T-helper 2 cell treated with Interferon-gamma antibody and Interleukin-4, amounts not matched to agents 5 μg/mL and 100 μg/mL, for 36 hours (primary cell): ENCODE measurements around the gene RAB22A.

Experiments
- DNase-seq: peaks from one replicate; pipeline ENCODE4 v3.0.0; 2021; ENCODE audit warnings: low spot score
- H3K27ac Mint-ChIP-seq: one replicate; pipeline ENCODE4 v1.8.0; 2021; ENCODE audit warnings: mild to moderate bottlenecking, mixed read lengths
- H3K27me3 Mint-ChIP-seq: one replicate; pipeline ENCODE4 v1.8.0; 2021; ENCODE audit warnings: low read depth, mixed read lengths
- H3K36me3 Mint-ChIP-seq: one replicate; pipeline ENCODE4 v1.8.0; 2021; ENCODE audit warnings: low read depth, mixed read lengths
- H3K4me1 Mint-ChIP-seq: one replicate; pipeline ENCODE4 v1.8.0; 2021; ENCODE audit warnings: low read depth, mixed read lengths
- H3K4me3 Mint-ChIP-seq: one replicate; pipeline ENCODE4 v1.8.0; 2022; ENCODE audit warnings: mild to moderate bottlenecking, moderate library complexity, mixed read lengths
- H3K9me3 Mint-ChIP-seq: one replicate; pipeline ENCODE4 v1.8.0; 2021; ENCODE audit warnings: mixed read lengths

Gene RAB22A

DNA sequence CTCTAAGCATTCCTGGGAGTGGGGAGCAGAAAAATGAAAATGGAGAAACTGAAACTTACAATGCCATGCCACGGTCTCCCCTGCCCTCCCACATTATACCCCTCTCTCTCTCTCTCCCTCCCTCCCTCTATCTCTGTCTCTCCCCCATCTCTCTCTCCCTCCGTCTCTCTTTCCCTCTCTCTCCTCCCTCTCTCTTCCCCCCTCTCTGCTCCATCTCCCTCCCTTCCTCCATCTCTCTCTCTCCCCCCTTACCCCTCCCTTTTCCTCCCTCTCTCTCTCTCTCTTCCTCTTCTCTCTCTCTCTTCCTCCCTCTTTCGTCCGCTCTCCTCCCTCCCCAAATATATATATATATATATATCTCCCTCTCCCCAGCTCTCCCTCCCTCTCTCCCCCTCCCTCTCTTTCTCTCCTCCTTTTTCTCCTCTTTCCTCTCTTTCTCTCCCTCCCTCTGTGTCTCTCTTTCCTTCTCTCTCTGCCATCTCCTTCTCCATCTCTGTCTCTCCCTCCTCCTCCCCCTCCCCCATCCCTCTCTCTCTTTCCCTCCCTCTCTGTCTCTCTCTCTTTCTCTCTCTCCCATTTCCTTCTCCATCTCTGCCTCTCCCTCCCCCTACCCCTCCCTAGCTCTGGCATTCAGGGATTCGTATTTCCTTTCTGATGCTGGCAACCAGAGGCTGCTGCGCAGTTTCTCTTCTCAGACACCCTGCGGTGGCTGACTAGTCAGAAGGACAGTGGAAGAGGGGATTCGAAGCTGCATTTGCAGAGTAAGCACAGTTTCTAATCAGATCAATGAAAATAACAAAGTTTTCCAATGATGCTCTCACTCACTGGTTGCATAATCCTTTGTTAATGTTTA, 65.6 kb downstream of the RAB22A start:
- H3K36me3 Mint-ChIP-seq = no peaks in the 10 kb centered on the region
- no peak overlapping the region for H3K4me3 Mint-ChIP-seq
- no peaks in the 10 kb centered on the region for H3K4me1 Mint-ChIP-seq
- H3K27ac Mint-ChIP-seq = no peak overlapping the region
- H3K27me3 Mint-ChIP-seq = peaks cover 24% of the 10 kb centered on the region
- DNase-seq = no peak
- no peaks in the 10 kb centered on the region for H3K9me3 Mint-ChIP-seq

DNA sequence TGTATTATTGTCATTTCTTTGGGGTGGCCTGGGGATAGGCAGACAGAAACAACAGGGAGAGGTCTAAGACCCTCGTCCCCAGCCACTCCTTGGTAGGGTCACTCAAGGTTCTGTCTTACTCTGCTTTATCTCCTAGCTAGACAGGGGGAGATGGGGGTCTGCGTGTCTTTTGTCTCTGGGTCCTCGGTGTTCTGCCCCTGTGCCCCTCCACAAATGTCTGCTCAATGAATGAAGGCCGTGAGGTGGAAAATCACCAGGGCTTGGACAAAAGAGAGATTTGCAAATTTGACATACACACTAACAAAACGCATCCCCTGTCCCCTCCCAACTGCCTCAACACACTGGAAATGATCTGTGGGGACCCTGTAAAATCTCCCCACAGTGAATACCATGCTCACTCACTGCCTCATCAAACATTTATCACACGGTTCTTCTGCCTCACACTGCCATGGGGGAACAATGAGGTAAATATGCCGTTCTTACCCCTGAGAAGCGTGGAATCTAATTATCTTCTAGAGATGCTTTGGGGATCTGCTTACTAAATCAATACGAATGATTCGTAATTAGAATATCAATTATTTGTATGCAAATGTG, 66.3 kb downstream of the RAB22A start:
- H3K27ac Mint-ChIP-seq = no peak overlapping the region
- H3K4me1 Mint-ChIP-seq = no peaks in the 10 kb centered on the region
- DNase-seq = no peak

DNA sequence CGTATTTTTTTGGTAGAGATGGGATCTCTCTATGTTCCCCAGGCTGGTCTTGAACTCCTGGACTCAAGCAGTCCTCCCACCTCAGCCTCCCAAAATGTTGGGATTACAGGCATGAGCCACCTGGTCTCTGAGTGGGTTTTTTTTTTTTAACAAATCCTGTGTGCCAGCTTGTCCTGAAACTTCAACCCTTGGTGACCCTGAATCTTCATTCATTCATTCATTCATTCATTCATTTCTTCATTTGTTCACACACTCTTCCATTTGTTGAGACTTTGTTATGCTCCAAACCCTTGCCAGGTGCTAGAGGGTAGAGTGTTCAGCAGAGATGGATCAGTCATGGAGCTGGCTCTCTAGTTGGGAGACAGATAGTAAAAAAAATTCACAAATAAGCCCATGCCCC, 67.5 kb downstream of the RAB22A start:
- peaks cover 14% of the 10 kb centered on the region for H3K9me3 Mint-ChIP-seq
- H3K27ac Mint-ChIP-seq = no peak overlapping the region
- H3K4me1 Mint-ChIP-seq = no peaks in the 10 kb centered on the region
- no peak overlapping the region for H3K4me3 Mint-ChIP-seq
- H3K36me3 Mint-ChIP-seq = no peaks in the 10 kb centered on the region
- peaks cover 28% of the 10 kb centered on the region for H3K27me3 Mint-ChIP-seq
- DNase-seq = no peak

More for the DNA sequence above, 66.3 kb downstream of the RAB22A start:
- Mint-ChIP-seq H3K27me3 (peaks cover 26% of the 10 kb centered on the region), H3K36me3 (no peaks in the 10 kb centered on the region), H3K4me3 (no peak overlapping the region), H3K9me3 (peaks cover 2% of the 10 kb centered on the region)

DNA sequence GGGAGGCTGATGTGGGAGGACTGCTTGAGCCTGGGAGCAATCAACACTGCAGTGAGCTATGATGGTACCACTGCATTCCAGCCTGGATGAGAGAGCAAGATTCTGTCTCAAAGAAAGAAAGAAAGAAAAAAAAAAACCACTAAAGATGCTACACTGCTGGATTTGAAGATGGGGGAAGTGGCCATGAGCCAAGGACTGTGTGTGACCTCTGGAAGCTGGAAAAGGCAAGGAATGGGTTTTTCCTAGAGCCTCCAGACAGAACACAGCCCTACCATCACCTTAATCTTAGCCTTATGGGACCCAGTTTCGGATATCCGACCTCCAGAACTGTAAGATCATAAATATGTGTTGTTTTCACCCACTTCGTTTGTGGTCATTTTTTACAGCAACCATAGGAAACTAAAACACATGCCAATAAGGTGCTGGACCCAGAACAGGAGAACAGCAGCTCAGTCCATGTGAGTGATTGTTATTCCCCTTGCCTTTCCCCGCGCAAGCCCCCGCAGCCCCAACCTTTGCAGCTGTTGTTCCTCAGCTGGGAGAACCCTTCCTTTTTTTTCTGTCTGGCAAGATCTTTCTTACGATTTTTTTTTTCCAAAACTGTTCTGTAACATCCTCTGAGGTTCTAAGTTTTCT, 68.4 kb downstream of the RAB22A start:
- H3K4me3 Mint-ChIP-seq = no peak overlapping the region
- H3K36me3 Mint-ChIP-seq = no peaks in the 10 kb centered on the region
- peaks cover 28% of the 10 kb centered on the region for H3K27me3 Mint-ChIP-seq
- no peaks in the 10 kb centered on the region for H3K4me1 Mint-ChIP-seq
- peaks cover 14% of the 10 kb centered on the region for H3K9me3 Mint-ChIP-seq
- DNase-seq = no peak
- H3K27ac Mint-ChIP-seq = no peak overlapping the region

DNA sequence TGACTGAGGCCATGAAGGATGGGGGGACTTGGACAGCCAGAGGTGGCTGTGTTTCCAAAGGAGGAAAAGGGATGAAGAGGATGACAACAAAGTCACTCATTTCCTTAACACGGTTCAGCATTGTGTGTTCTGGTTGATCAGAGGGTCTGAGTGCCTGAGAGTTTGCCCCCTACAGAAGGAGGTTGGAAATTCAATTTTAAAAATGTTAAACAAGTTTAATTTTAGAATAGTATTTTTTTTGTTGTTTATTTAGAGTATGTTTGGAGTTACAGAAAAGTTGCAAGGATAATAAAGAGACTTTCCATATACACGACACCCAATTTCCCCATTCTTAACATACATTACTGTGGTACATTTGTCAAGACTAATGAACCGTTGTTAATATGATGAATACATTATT, 69.2 kb downstream of the RAB22A start:
- Mint-ChIP-seq H3K4me1 (no peaks in the 10 kb centered on the region), H3K27me3 (peaks cover 28% of the 10 kb centered on the region), H3K36me3 (no peaks in the 10 kb centered on the region), H3K4me3 (no peak overlapping the region), H3K9me3 (peaks cover 14% of the 10 kb centered on the region), H3K27ac (no peak overlapping the region)
- DNase-seq = no peak

DNA sequence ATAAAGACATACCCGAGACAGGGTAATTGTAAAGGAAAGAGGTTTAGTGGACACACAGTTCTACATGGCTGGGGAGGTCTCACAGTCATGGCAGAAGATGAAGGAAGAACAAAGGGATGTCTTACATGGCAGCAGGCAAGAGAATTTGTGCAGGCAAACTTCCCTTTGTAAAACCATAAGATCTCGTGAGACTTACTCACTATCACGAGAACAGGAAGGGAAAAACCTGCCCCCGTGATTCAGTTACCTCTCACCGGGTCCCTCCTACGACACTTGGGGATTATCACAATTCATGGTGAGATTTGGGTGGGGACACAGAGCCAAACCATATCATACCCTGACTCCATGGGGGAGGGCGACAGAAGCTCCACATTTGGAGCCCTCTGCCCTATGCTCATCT, 72.1 kb downstream of the RAB22A start:
- Mint-ChIP-seq H3K4me3 (no peak overlapping the region), H3K27ac (no peak overlapping the region), H3K4me1 (no peaks in the 10 kb centered on the region), H3K36me3 (no peaks in the 10 kb centered on the region), H3K9me3 (peaks cover 14% of the 10 kb centered on the region), H3K27me3 (peaks cover 26% of the 10 kb centered on the region)
- DNase-seq = no peak

DNA sequence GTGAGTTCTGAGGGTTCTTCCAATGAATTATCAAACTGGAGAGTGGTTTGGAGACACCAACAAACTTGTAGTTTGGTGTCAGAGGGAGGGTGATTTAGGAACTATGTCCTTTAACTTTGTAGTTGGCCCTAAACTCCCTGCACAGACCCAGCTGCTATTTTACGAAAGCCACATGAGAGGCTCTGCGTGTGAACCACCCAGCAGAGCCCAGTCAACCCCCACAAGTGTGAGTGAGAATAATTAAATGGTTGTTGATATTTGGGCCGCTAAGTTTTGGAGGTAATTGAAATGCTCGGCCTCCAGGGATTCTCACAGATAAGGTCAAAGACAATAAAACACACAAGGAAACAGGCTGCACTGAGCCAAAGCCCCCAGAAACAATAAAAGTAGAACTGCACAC, 72.6 kb downstream of the RAB22A start:
- Mint-ChIP-seq H3K27me3 (peaks cover 28% of the 10 kb centered on the region), H3K36me3 (no peaks in the 10 kb centered on the region), H3K4me3 (no peak overlapping the region), H3K9me3 (peaks cover 14% of the 10 kb centered on the region), H3K4me1 (no peaks in the 10 kb centered on the region), H3K27ac (no peak overlapping the region)
- DNase-seq = no peak

DNA sequence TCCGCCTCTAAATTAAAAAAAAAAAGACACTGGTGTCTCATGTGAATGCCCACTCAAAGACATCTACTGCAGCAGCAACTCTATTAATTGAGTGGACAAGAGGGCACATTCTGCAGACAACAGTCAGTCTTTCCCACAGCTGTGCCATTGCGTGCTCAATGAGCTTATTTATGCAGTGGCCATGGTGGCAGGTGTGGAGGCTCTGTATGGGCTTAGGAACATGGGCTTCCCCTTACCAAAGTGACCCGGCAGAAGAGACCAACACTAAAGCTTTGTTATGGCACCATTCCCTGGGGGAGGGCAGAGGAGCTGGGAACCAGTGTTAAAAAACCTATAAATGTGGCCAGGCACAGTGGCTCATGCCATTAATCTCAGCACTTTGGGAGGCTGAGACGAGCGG, 75.3 kb downstream of the RAB22A start:
- Mint-ChIP-seq H3K36me3 (peaks cover 1% of the 10 kb centered on the region), H3K4me3 (no peak overlapping the region), H3K4me1 (peaks cover 3% of the 10 kb centered on the region), H3K27me3 (peaks cover 13% of the 10 kb centered on the region), H3K9me3 (peaks cover 14% of the 10 kb centered on the region), H3K27ac (no peak overlapping the region)
- no peak for DNase-seq

DNA sequence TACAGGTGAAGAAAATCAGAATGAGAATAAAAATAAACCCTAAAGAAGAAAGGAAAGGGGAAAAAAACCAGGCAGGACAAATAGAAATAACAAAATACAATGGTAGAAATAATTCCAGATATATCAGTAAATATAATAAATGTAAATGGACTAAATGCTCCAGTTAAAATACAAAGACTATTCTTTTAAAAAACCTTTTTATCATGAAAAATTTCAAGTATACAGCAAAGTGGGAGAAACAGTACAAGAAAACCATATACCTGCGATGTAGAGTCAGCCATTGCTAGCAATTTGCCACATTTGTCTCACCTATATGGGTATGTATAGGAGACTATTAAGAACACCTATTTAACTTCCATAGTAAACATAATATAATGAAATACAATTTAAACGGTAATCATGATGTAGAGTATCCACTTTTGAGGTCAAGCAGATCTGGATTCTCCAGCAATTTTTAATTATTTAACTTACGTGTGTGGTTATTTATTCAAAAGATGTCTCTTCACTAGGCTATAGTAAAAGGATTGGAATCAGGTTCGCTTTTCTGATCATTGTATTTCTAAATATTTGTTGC, 78.6 kb downstream of the RAB22A start:
- H3K4me1 Mint-ChIP-seq = peaks cover 30% of the 10 kb centered on the region
- no peak for DNase-seq
- H3K4me3 Mint-ChIP-seq = peak overlapping the region; percentile 26
- peaks cover 23% of the 10 kb centered on the region for H3K36me3 Mint-ChIP-seq
- peaks cover 6% of the 10 kb centered on the region for H3K27me3 Mint-ChIP-seq
- no peaks in the 10 kb centered on the region for H3K9me3 Mint-ChIP-seq
- no peak overlapping the region for H3K27ac Mint-ChIP-seq

DNA sequence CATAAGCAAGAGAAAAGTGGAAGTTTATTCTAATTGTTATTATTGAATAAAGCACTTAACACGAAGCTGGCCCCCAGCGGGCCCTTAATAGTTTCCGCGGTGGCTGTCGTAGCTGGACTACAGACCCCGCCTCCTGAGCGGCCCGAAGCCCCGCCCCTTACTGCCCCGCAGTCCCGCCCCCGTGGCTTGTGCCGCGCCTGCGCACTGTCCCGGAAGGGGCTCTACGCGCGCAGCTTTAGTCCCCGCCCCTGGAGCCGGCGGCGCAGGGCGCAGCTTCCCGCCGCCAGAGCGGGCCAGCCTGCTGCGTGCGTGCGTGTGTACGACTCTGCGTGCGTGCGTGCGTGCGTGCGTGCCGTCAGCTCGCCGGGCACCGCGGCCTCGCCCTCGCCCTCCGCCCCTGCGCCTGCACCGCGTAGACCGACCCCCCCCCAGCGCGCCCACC, 79.4 kb downstream of the RAB22A start, which contains the start of gene VAPB:
TSS of gene VAPB (plus strand) at position 348 of the 442 bp plus-strand sequence. CDS start 231 bp downstream, outside the sequence.
- Mint-ChIP-seq H3K27ac (peak within 1 kb of the TSS; percentile 98), H3K36me3 (peaks cover 28% of the 10 kb centered on the region), H3K9me3 (no peaks in the 10 kb centered on the region), H3K27me3 (peaks cover 6% of the 10 kb centered on the region), H3K4me1 (peaks cover 34% of the 10 kb centered on the region), H3K4me3 (peak within 1 kb of the TSS; percentile 94)
- DNase-seq = peak; percentile 97

DNA sequence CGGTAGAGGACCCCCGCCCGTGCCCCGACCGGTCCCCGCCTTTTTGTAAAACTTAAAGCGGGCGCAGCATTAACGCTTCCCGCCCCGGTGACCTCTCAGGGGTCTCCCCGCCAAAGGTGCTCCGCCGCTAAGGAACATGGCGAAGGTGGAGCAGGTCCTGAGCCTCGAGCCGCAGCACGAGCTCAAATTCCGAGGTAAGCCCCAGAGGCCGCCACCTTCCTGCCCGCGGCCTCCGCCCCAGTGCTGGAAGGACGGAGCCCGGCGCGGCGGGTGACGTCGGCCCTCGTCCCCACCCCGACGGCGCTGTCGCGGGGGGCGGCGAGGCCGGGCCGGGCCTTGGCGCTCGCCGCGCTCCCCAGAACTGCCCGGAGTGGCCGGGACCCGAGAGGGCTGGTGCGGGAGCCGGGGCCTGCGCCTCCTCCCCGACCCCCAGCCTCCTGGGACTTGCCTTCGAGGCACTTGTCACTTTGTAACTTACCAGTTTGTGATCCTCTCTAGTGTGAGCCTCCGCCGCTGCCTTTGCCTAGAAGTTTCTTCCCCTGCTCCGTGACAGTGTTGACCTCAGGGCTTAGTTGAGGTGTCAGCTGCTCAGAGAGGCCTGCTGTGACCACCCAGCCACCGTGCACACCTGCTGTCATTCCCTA, 79.9 kb downstream of the RAB22A start:
- H3K27me3 Mint-ChIP-seq = peaks cover 6% of the 10 kb centered on the region
- H3K4me1 Mint-ChIP-seq = peaks cover 37% of the 10 kb centered on the region
- peak overlapping the region; percentile 94 for H3K4me3 Mint-ChIP-seq
- H3K9me3 Mint-ChIP-seq = no peaks in the 10 kb centered on the region
- H3K27ac Mint-ChIP-seq = peak overlapping the region; percentile 98
- H3K36me3 Mint-ChIP-seq = peaks cover 30% of the 10 kb centered on the region
- no peak for DNase-seq

DNA sequence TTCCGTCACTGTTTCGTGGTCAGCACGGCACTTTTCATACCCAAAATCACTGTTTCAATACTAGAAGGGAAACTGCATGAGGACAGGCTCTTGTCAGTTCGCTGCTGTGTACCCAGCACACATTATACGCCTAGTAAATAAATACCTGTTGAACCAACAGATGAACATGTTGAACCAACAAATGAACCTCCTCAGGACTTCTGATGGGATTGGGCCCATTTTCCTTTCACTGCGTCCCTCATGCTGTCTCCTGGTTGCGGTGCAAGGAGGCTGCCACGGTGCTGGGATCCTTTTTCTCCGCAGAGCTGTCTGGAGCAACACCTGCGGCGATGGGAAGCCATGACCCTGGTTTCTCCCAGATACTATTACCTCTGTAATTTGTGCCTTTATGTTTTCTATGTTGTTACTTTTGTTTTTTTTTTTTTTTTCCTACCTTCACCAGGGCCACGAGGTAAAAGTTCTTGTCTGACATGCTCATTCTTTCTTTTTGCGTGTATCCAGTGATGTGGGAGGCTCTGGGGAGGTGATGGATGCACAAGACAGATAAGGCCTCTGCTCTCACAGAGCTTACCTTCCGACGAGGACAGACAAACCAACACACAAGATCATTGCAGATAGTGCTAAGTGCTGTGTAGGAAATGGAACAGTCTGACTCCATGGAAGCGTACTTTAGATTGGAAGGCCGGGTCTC, 80.6 kb downstream of the RAB22A start:
- H3K36me3 Mint-ChIP-seq = peaks cover 30% of the 10 kb centered on the region
- peak overlapping the region; percentile 98 for H3K27ac Mint-ChIP-seq
- H3K4me1 Mint-ChIP-seq = peaks cover 37% of the 10 kb centered on the region
- H3K27me3 Mint-ChIP-seq = peaks cover 6% of the 10 kb centered on the region
- no peaks in the 10 kb centered on the region for H3K9me3 Mint-ChIP-seq
- peak overlapping the region; percentile 94 for H3K4me3 Mint-ChIP-seq
- DNase-seq = no peak

DNA sequence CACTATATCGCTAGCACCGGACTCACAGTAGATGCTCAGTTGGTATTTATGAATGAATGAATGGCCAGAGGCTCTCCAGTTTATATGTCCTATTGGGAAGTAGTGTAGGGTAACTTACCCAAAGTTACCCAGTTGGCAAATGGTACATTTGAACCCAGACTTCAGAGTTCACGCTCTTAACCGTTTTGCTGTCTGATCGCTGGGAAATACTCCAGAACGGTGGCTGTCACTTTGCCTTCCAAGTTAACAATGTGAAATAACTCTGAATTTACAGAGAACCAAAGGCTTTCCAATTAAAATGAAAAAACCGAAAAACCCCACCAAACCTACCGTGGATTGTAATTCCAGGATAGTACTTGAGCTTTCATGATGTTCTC, 81.1 kb downstream of the RAB22A start:
- Mint-ChIP-seq H3K27ac (peak overlapping the region; percentile 98), H3K27me3 (peaks cover 3% of the 10 kb centered on the region), H3K9me3 (no peaks in the 10 kb centered on the region), H3K4me3 (peak overlapping the region; percentile 94), H3K4me1 (peaks cover 42% of the 10 kb centered on the region), H3K36me3 (peaks cover 30% of the 10 kb centered on the region)
- DNase-seq = no peak
